GM18861 (cell line): Measurements from ENCODE around the gene PCDHGC3.

ENCODE experiments used
- ATAC-seq: cut with Tn5 transposase; IDR thresholded peaks from one replicate; pipeline ENCODE4 v1.9.1; 2021; ENCODE audit not compliant: unreplicated experiment

The PCDHGC3 gene

GRCh38 chr5:141506381-141507155, 30.8 kb downstream of the PCDHGC3 start:
- ATAC-seq: no peak

- peak; percentile 37 for ATAC-seq
Observed at GRCh38 chr5:141507387-141508091, 31.8 kb downstream of the PCDHGC3 start.

- no peak for ATAC-seq
Observed at GRCh38 chr5:141508440-141508797, 32.7 kb downstream of the PCDHGC3 start.

GRCh38 chr5:141508798-141509611, 33.2 kb downstream of the PCDHGC3 start:
- ATAC-seq: no peak

- no peak for ATAC-seq
Observed at GRCh38 chr5:141510160-141510559, 34.4 kb downstream of the PCDHGC3 start.

- ATAC-seq: peak; percentile 51
Observed at GRCh38 chr5:141510850-141511601, 35.3 kb downstream of the PCDHGC3 start.

GRCh38 chr5:141511771-141512325, 36.1 kb downstream of the PCDHGC3 start:
- no peak for ATAC-seq

- no peak for ATAC-seq
Observed at GRCh38 chr5:141512390-141512910, 36.7 kb downstream of the PCDHGC3 start.

GRCh38 chr5:141512911-141513626, 37.3 kb downstream of the PCDHGC3 start:
- no peak for ATAC-seq

- ATAC-seq: peak; percentile 21
Observed at GRCh38 chr5:141513627-141514329, 38.0 kb downstream of the PCDHGC3 start.

- peak; percentile 3 for ATAC-seq
Observed at GRCh38 chr5:141514330-141515133, 38.8 kb downstream of the PCDHGC3 start.

GRCh38 chr5:141515141-141515540, 39.4 kb downstream of the PCDHGC3 start:
- no peak for ATAC-seq

- ATAC-seq: no peak
Observed at GRCh38 chr5:141515946-141516671, 40.3 kb downstream of the PCDHGC3 start.

- no peak for ATAC-seq
Observed at GRCh38 chr5:141516672-141517025, 40.9 kb downstream of the PCDHGC3 start.

- ATAC-seq: no peak
Observed at GRCh38 chr5:141517312-141517711, 41.5 kb downstream of the PCDHGC3 start.

- no peak for ATAC-seq
Observed at GRCh38 chr5:141517880-141518617, 42.3 kb downstream of the PCDHGC3 start.

- ATAC-seq: no peak
Observed at GRCh38 chr5:141518618-141519015, 42.9 kb downstream of the PCDHGC3 start.
